NCI-H345 treated with DMSO at 0.1 percent for 48 hours (cell line): Measurements from ENCODE around the gene NCKAP5.

Experiments
- DNase-seq: peaks from one replicate; lab custom pipeline; 2025; ENCODE audit not compliant: unreplicated experiment; lab: John Stamatoyannopoulos, UW

Gene NCKAP5

GRCh38 chr2:133292259-133292658 lies 276.0 kb downstream of the NCKAP5 start:
- no peak for DNase-seq

- DNase-seq: no peak
These were observed 280.6 kb downstream of the NCKAP5 start for GRCh38 chr2:133287709-133288108.

GRCh38 chr2:133286326-133286922 lies 281.8 kb downstream of the NCKAP5 start:
- no peak for DNase-seq

- DNase-seq: no peak
These were observed 295.2 kb downstream of the NCKAP5 start for GRCh38 chr2:133273031-133273430.

- no peak for DNase-seq
These were observed 297.2 kb downstream of the NCKAP5 start for GRCh38 chr2:133271105-133271504.

- no peak for DNase-seq
These were observed 297.7 kb downstream of the NCKAP5 start for GRCh38 chr2:133270550-133270949.

- DNase-seq: peak; percentile 18
These were observed 301.2 kb downstream of the NCKAP5 start for GRCh38 chr2:133266926-133267590.

GRCh38 chr2:133266041-133266925 lies 302.0 kb downstream of the NCKAP5 start:
- peak; percentile 41 for DNase-seq

- DNase-seq: no peak
These were observed 302.8 kb downstream of the NCKAP5 start for GRCh38 chr2:133265432-133265949.

- DNase-seq: no peak
These were observed 303.3 kb downstream of the NCKAP5 start for GRCh38 chr2:133264989-133265401.

- no peak for DNase-seq
These were observed 305.4 kb downstream of the NCKAP5 start for GRCh38 chr2:133262893-133263292.

- DNase-seq: no peak
These were observed 312.9 kb downstream of the NCKAP5 start for GRCh38 chr2:133255360-133255759.

- DNase-seq: no peak
These were observed 314.5 kb downstream of the NCKAP5 start for GRCh38 chr2:133253793-133254192.

GRCh38 chr2:133252780-133253355 lies 315.4 kb downstream of the NCKAP5 start:
- DNase-seq: no peak

GRCh38 chr2:133249362-133249761 lies 318.9 kb downstream of the NCKAP5 start:
- no peak for DNase-seq

GRCh38 chr2:133248264-133248663 lies 320.0 kb downstream of the NCKAP5 start:
- DNase-seq: no peak

- DNase-seq: no peak
These were observed 320.6 kb downstream of the NCKAP5 start for GRCh38 chr2:133247631-133248030.

GRCh38 chr2:133241224-133241571 lies 327.1 kb downstream of the NCKAP5 start:
- DNase-seq: no peak

GRCh38 chr2:133240491-133241223 lies 327.6 kb downstream of the NCKAP5 start:
- no peak for DNase-seq

- DNase-seq: no peak
These were observed 332.3 kb downstream of the NCKAP5 start for GRCh38 chr2:133235968-133236367.

- no peak for DNase-seq
These were observed 335.7 kb downstream of the NCKAP5 start for GRCh38 chr2:133232556-133232955.
